HG02981 (cell line): ENCODE data around the gene CD7.

Experiments
- ATAC-seq: cut with Tn5 transposase; IDR thresholded peaks from one replicate; pipeline ENCODE4 v1.9.1; 2021; ENCODE audit warnings: mild to moderate bottlenecking, moderate library complexity; ENCODE audit not compliant: unreplicated experiment

CD7 gene

DNA sequence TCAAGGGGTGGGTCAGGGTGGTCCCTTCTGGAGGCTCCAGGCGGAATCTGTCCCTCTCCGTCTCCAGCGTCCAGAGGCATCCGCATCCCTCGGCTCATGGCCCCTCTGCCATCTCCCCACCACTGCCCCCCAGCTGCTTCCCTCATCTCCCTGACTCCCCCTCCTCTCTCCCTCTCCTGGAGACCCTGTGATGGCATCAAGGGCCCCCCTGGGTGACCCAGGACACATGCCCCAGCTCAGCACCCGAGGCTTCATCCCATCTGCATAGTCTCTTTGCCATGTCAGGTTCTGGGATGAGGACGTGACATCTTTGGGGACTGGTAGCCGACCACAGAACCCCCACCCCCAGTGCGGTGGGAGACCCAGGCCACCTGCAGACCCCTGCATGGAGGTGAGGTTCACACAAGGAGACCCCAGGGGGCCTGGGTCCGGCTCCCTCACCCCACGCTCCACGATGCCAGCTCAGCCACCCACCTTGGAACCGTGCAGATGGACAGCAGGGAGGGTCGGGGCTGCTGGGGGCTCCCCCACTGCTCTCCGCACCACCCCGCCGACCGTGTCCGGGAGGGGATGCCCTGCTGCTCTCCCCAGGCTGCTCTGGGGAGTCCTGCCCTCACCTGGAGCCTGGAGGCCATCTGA, 12.4 kb upstream of the CD7 start:
- no peak for ATAC-seq

GRCh38 chr17:82328994-82329507, 11.6 kb upstream of the CD7 start:
- no peak for ATAC-seq

- ATAC-seq = no peak
Measured at GRCh38 chr17:82328141-82328993, 11.0 kb upstream of the CD7 start.

GRCh38 chr17:82327757-82328140, 10.3 kb upstream of the CD7 start:
- ATAC-seq = no peak

DNA sequence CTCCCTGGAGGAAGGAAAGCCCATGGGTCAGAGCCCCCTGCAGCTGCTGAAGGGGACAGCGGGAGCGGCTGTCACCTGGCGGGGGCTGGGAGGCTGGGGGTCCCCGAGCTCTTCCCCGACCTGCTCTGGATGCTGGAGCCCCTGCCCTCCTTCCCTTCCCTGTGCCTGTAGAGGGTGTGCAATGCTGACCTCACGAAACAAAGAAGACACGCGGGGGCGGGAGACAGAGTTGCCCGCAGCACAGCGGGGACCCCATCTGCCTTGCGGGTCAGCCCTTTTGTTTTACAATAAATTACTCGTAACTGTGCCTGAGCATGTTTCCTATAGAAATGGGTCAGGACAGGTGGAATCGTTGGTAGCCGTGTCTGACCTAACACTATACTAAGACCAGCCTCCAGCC, 9.9 kb upstream of the CD7 start:
- ATAC-seq = no peak

DNA sequence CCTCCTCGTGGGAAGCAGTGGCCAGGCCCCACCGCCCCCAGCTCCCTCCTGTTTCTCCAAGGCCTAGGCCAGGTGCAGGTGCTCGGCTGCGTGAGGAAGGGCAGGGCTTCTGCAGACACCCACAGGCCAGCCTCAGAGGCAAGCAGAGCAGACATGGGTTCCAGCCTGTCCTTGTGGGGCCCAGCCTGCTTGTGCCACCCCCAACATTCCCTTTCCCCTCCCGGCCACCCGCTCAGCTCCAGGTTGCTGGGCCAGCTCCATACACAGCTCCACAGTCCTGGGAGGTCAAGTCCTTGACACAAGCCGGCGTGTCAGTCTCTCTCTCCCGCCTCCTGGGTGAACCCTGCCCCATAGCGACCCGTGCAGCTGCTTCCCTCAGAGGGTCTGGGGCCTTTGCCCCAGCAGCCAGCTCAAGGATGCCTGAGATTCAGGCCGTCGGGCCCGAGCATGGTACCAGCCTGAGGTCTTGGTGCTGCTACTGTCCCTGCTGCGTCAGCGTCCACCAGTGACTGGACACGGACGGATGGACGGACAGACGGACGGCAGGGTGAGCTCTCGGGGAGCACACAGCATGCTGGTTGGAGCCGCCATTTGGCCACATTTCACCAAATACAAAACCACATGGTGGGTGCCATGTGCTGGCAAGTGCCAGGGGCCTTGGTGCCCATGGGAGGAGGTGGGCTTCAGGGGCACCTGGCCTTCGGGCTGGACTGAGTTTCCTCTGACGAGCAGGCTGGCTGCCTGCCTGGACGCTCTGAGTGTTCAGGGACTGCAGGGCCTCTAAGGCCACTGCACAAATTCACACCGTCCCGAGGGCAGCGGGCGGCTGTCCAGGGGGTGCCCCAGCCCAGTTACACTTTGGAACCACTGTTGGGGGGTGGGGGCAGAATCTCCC, 8.1 kb upstream of the CD7 start:
- ATAC-seq = no peak

DNA sequence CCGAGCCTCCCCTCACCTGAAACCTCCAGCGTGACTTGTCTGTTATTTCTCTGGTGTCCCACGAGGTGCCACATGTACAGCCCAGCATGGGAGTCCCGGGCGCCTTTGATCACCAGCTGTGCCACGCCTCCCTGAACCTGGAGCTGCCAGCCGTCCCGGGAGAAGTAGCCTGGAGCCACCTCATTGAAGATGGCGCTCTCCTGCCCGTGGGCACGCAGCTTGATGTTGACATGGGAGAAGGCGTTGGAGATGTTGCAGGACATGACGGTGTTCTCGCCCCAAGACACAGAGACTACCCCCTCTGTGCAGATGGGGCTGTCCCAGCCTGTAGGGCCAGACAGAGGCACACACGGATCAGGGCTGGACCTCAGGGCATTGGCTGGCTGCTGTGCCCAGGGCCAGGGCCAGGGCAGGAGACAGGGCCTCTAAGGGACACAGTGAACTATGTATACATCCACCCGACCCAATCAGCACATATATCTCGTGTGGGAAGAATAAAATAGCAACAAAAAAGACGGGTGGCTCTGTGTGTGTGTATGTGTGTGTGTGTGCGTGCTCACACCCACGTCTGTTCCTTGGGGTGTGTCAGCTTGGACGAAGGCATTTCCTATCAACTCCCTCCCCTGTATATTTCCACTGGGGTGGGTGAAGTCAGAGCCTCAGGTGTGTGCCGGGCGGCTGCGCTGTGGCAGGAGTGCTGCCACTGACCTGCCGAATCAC, 7.3 kb upstream of the CD7 start:
- no peak for ATAC-seq

GRCh38 chr17:82323514-82324234, 6.3 kb upstream of the CD7 start:
- ATAC-seq = no peak

GRCh38 chr17:82322526-82323453, 5.4 kb upstream of the CD7 start:
- ATAC-seq = no peak

- ATAC-seq = no peak
Measured at GRCh38 chr17:82321947-82322466, 4.6 kb upstream of the CD7 start.

DNA sequence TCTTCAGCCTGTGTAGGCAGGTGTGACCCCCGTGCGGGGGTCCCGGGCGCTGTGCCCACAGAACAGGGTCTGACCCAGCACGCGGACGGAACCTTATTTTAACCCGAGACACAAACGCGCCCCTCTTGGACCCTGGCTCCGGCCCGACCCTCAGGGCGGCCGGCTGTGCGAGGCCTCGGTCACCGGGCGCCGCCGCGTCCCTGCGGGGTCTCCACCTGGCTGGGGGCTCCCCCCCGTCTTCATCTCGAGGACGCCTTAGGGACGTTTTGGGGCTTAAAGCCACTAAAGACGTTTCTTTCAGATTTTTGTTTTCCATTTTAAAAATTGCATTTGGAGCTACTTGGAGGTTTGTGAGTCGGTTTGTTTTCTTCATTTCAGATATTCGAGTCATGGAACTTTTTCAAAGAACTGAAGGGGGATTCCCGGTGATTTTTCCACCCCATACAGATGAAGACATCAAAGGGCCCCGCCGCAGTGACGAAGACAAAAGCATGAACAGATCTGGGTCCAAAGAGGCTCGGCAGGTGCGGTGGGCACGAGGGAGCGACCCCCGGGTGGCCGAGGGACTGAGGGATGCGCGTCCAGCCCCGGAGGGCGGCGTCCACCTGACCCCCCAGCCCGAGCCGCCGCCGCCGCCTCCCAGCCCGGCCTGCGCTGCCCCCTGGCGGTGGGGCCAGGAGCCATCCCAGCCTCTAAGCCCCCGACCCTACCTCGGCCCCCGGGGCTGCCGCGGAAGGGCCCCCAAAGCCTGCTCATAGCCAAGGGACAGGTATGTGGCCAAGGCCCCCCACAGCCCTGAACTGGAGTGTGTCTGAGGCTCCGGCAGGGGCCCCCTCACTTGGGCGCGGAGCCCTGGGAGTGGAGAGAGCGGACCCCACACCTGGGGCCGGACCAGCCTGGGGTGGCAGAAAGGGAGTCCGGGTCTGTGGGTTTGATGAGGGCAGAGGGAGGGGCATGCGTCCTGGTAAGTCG, 3.8 kb upstream of the CD7 start:
- no peak for ATAC-seq

DNA sequence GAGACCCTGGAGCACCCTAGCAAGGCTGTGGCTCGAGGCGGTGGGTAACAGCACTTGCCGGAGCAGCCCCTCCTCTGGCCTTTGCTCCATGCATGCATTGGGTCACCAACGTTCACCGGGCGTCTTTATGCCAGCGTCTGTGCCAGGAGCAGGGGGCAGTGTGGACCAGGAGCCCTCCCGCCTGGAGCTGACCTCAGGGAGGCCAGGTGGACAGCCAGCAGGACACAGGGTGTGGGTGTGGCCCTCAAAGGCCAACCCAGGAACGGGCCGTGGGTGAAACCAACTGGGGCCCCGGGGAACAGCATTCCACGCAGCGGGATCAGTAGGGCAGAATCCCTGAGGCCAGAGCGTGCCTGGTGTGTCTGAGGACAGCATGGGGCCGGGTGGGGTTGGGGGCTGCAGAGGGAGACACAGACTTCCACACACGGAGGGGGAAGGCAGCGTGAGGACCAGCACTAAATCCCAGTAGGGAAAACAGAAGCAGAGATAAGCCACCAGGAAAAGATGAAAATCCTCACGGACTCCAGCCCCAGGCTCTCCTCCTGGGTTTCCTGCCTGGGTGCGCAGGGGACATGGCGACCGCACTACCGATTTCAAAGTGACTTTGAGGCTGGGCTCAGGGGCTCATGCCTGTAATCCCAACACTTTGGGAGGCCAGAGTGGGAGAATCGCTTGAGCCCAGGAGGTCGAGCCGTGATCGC, 2.9 kb upstream of the CD7 start:
- no peak for ATAC-seq

- ATAC-seq = no peak
Measured at GRCh38 chr17:82319619-82320062, 2.2 kb upstream of the CD7 start.

DNA sequence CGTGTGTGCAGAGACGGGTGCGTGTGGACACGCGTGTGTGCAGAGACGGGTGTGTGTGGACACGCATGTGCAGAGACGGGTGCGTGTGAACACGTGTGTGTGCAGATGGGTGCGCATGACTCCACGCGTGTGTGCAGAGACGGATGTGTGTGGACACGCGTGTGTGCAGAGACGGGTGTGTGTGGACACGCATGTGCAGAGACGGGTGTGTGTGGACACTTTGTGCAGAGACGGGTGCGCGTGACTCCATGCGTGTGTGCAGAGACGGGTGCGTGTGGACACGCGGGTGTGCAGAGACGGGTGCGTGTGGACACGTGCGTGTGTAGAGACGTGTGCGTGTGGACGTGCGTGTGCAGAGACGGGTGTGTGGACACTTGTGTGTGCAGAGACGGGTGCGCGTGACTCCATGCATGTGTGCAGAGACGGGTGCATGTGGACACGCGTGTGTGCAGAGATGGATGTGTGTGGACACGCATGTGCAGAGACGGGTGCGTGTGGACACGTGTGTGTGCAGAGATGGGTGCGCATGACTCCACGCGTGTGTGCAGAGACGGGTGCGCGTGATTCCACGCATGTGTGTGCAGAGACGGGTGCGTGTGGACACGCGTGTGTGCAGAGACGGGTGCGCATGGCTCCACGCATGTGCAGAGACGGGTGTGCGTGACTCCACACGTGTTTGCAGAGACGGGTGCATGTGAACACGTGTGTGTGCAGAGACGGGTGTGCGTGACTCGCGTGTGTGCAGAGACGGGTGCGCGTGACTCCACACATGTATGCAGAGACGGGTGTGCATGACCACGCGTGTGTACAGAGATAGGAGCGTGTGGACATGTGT, 1.6 kb upstream of the CD7 start:
- no peak for ATAC-seq

DNA sequence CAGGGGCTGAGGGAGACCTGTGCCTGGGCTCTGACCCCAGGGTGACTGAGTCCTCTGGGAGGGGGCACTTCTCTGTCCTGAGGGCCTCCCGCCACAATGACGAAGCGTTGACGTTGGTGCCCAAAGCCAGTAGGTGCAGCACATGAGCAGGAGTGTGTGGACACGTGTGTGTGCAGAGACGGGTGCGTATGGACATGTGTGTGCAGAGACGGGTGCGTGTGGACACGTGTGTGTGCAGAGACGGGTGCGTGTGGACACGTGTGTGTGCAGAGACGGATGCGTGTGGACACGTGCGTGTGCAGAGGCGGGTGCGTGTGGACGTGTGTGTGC, 726 bp upstream of the CD7 start:
- no peak for ATAC-seq
